ENCODE results near the gene NAPB.

NAPB gene

GRCh38 chr20:23340524-23340923, 80.8 kb downstream of the NAPB start:
- peak; percentile 24 for DNase-seq

DNA sequence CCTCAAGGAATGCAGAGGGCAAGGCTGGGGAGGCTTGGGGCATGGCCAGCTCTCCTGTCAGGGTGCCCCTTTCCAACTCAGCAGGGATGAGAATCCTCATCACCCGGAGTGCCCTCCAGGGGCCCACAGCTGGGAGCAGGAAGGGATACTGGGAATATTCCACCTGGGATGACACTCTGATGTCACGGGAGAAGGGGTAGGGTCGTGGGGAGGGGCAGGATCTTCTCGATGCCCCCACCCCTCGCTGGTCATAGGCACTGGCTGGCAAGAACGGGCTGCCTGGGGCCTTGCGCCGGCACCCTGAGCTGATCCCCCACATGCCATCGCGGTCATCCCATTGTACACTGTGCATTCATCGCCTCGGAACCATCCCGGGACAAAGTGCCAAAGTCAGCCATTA, 81.3 kb downstream of the NAPB start:
- DNase-seq = no peak

DNA sequence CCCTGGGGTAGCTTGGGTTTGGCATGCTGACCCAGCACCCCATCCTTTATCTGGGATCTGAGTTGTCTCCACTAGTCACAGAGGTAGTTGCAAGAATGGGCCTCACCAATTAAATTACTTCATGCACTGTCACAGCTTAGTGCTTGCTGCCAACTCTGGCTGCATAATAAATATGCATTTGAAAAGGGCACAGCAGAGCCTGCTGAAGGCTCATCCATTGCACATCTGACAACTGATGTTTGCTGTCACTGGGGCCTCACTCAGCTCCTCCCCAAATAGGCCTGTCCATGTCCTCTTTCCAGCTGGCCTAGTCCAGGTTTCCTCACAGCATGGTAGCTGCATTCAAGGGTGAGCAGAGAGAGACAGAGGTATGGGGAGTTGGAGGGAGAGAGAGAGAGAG, 84.0 kb downstream of the NAPB start:
- no peak for DNase-seq

- no peak for DNase-seq
Measured at GRCh38 chr20:23336476-23336875, 84.8 kb downstream of the NAPB start.

- DNase-seq = no peak
Measured at GRCh38 chr20:23335521-23335920, 85.8 kb downstream of the NAPB start.

DNA sequence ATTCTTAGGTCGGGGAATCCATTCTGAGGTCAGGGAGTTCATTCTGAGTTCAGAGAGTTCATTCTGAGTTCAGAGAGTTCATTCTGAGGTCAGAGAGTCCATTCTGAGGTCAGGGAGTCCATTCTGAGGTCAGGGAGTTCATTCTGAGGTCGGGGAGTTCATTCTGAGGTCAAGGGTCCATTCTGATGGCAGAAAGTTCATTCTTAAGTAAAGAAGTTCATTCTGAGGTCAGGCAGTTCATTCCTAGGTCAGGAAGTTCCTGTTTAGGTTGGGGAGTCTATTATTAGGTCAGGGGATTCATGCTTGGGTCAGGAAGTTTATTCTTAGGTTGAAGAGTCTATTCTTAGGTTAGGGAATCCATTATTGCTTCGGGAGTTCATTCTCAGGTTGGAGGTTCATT, 87.2 kb downstream of the NAPB start:
- DNase-seq = no peak

DNA sequence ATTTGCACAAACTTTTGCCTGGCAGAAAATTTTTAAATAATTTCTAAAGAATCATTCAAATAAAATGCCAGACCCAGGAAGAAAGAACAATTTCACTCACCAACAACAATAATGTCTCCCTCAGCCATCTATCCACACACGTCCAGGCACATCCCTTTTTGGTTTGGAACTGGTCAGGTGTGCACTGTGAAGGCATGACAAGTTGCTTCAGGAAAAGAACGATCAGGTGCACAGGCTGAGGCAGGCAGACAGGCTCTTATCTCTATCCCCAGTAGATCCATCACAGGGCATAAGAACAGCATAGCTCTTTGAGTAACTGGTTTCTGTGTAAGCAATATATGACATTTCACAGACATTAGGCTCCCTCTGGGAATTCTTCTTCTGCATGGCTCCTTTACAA, 88.8 kb downstream of the NAPB start:
- DNase-seq = no peak

GRCh38 chr20:23331450-23332350, 89.6 kb downstream of the NAPB start:
- no peak for DNase-seq

DNA sequence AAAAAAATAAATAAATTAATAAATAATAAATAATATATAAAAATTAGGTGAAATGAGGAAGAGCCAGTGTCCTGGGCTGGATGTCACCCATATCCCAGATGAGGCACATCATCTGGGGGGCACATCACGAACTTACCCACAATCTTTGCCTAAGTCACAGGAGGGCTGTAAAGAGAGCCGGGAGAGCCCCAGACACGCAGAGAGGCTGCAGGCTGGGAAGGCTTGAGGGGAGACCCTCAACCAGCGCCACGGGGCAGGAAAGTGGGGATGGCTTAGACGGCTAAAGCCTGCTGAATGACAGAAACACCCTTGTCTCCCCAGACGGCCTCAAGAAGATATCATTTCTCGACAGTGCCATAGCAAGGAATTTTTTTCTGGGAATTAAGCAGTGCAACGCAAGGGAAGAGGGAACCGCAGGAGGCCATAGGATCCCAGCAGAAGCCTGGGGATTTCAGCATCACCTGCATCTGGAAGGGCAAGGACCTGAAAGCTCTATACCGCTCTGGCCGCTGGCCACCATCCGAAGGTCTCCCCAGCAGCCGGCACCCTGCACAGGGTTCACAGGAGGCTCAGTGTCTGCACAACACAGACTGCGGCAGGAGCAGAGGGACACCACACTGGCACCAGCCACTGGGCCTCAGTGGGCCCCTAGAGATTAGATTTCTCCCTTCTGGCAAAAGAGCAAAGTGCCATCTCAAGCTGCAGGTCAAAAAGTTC, 93.5 kb downstream of the NAPB start:
- no peak for DNase-seq

GRCh38 chr20:23326774-23327173, 94.5 kb downstream of the NAPB start:
- DNase-seq = no peak

- DNase-seq = no peak
Measured at GRCh38 chr20:23325107-23325506, 96.2 kb downstream of the NAPB start.

Measured in activated CD4-positive, alpha-beta T cell treated with anti-CD3 and anti-CD28 coated beads, Interleukin-2, amount 50 U/mL, for 1 hour (primary cell).